Mesothelial cell of epicardium (in vitro differentiated cells): ENCODE results near the gene ENPP3. TPM values are rescaled to one million over a fixed set of nuclear protein-coding genes. Genes with fewer than 3 reads are reported as not detected.

Experiments
- DNase-seq, 2 experiments: peaks; one replicate each; pipeline ENCODE4 v3.0.0; 2021; ENCODE audit warnings: low spot score in 2 of 2; ENCODE audit not compliant: unreplicated experiment in 2 of 2
- H3K27ac Mint-ChIP-seq: 2 replicates; pipeline ENCODE4 v1.8.0; 2021; ENCODE audit warnings: mixed read lengths
- H3K27me3 Mint-ChIP-seq: 2 replicates; pipeline ENCODE4 v1.8.0; 2021; ENCODE audit warnings: low read depth, mixed read lengths
- H3K36me3 Mint-ChIP-seq: 2 replicates; pipeline ENCODE4 v1.8.0; 2021; ENCODE audit warnings: mixed read lengths
- H3K4me1 Mint-ChIP-seq: 2 replicates; pipeline ENCODE4 v1.8.0; 2021; ENCODE audit warnings: mixed read lengths
- H3K4me3 Mint-ChIP-seq: 2 replicates; pipeline ENCODE4 v1.8.0; 2021; ENCODE audit warnings: mild to moderate bottlenecking, moderate library complexity, mixed read lengths
- H3K9me3 Mint-ChIP-seq: 2 replicates; pipeline ENCODE4 v1.8.0; 2021; ENCODE audit warnings: mixed read lengths
- total RNA-seq: library from RNA; stranded (reverse); gene quantifications from 3 replicates; pipeline ENCODE4 v1.2.1, GENCODE V29; 2021
- TF ChIP-seq, protein P1 (sequence below): fragments of 200-600 bp; sonication (generic); IDR thresholded peaks from one replicate; pipeline ENCODE4 v1.5.0; 2021; ENCODE audit warnings: antibody characterized with exemption; ENCODE audit not compliant: unreplicated experiment

Gene ENPP3
- total RNA-seq, 1 donor from 2014 or later, result 0.89 TPM

DNA sequence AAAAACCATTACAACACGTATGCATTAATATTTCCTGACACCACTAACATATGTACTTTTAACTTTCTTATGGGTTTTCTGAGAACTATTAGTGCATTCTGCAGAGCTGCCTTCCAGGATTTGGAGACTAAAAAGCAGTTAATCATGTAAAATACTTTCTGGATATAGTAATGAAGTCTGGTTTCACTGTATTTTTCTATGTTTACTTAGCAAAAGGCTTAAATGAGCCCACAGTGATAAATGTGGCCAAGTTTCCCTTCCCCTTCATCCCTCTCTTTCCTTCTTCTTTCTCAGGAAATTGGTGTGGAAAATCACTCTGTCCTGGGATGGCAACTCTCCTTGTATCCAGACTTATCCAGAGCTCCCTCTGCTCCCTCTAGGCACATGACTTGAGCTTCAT, 141.1 kb downstream of the ENPP3 start:
- TF ChIP-seq, protein P1, sequence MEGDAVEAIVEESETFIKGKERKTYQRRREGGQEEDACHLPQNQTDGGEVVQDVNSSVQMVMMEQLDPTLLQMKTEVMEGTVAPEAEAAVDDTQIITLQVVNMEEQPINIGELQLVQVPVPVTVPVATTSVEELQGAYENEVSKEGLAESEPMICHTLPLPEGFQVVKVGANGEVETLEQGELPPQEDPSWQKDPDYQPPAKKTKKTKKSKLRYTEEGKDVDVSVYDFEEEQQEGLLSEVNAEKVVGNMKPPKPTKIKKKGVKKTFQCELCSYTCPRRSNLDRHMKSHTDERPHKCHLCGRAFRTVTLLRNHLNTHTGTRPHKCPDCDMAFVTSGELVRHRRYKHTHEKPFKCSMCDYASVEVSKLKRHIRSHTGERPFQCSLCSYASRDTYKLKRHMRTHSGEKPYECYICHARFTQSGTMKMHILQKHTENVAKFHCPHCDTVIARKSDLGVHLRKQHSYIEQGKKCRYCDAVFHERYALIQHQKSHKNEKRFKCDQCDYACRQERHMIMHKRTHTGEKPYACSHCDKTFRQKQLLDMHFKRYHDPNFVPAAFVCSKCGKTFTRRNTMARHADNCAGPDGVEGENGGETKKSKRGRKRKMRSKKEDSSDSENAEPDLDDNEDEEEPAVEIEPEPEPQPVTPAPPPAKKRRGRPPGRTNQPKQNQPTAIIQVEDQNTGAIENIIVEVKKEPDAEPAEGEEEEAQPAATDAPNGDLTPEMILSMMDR, result no peak
- Mint-ChIP-seq H3K4me1 (peaks cover 6% of the 10 kb centered on the region), H3K36me3 (no peaks in the 10 kb centered on the region), H3K9me3 (no peaks in the 10 kb centered on the region), H3K4me3 (no peak overlapping the region), H3K27me3 (no peaks in the 10 kb centered on the region), H3K27ac (peak overlapping the region; percentile 11)
- no peak for DNase-seq

DNA sequence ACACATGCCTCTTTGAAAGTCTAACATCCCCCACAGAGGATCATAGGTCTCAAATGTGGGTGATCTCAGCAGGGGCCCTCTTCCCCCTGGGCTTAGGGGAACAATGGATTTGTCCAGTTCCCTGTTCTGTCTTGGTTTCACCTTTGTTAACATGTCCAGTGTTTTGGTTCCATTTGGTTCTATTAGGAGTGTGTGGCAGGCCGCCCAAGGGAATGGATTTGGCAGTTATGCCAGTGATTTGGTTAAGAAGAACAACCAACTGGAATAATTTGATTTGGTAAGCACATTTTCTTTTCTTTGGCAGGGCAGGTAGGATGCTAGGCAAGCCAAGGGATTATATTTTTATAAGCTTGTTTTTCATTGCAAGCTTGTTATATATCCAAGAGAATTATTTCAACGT, 142.2 kb downstream of the ENPP3 start:
- TF ChIP-seq, protein P1, result no peak
- Mint-ChIP-seq H3K4me1 (peaks cover 6% of the 10 kb centered on the region), H3K27me3 (peaks cover 2% of the 10 kb centered on the region), H3K4me3 (no peak overlapping the region), H3K36me3 (no peaks in the 10 kb centered on the region), H3K27ac (no peak overlapping the region), H3K9me3 (no peaks in the 10 kb centered on the region)
- no peak for DNase-seq

GRCh38 chr6:131780600-131780999, 143.5 kb downstream of the ENPP3 start:
- no peaks in the 10 kb centered on the region for H3K36me3 Mint-ChIP-seq
- TF ChIP-seq, protein P1, result no peak
- H3K9me3 Mint-ChIP-seq, result no peaks in the 10 kb centered on the region
- no peak overlapping the region for H3K27ac Mint-ChIP-seq
- no peak for DNase-seq
- no peak overlapping the region for H3K4me3 Mint-ChIP-seq
- H3K4me1 Mint-ChIP-seq, result peaks cover 6% of the 10 kb centered on the region
- peaks cover 2% of the 10 kb centered on the region for H3K27me3 Mint-ChIP-seq

- H3K27me3 Mint-ChIP-seq, result peaks cover 2% of the 10 kb centered on the region
- H3K4me3 Mint-ChIP-seq, result no peak overlapping the region
- no peaks in the 10 kb centered on the region for H3K9me3 Mint-ChIP-seq
- no peak for DNase-seq
- H3K27ac Mint-ChIP-seq, result no peak overlapping the region
- peaks cover 6% of the 10 kb centered on the region for H3K4me1 Mint-ChIP-seq
- no peaks in the 10 kb centered on the region for H3K36me3 Mint-ChIP-seq
- TF ChIP-seq, protein P1, result no peak
Measured at GRCh38 chr6:131781687-131782086, 144.6 kb downstream of the ENPP3 start.

DNA sequence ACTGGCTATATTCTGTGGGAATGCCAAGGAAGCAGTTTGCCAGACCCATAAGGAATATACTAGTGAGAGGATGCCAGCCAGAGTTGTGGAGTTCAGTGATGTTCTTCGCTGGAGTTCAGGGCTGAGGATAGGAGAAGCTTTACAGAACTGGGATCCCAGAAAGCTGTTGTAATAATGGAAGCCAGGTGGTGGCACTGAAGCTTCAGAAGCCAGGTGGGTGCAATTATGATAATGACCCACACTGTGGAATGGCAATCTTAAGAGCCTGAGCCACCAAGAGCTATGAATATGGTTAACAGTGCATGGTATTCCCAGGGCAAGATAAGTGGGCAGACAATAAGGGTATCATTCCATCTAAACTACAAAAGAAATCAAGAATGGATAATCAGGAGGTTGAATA, 145.7 kb downstream of the ENPP3 start:
- no peaks in the 10 kb centered on the region for H3K36me3 Mint-ChIP-seq
- H3K4me3 Mint-ChIP-seq, result no peak overlapping the region
- peaks cover 6% of the 10 kb centered on the region for H3K4me1 Mint-ChIP-seq
- DNase-seq, result no peak
- no peak overlapping the region for H3K27ac Mint-ChIP-seq
- no peaks in the 10 kb centered on the region for H3K9me3 Mint-ChIP-seq
- H3K27me3 Mint-ChIP-seq, result peaks cover 2% of the 10 kb centered on the region
- TF ChIP-seq, protein P1, result no peak

GRCh38 chr6:131784561-131784960, 147.5 kb downstream of the ENPP3 start:
- Mint-ChIP-seq H3K36me3 (no peaks in the 10 kb centered on the region), H3K4me1 (peaks cover 7% of the 10 kb centered on the region), H3K4me3 (no peak overlapping the region), H3K27me3 (peaks cover 2% of the 10 kb centered on the region), H3K9me3 (no peaks in the 10 kb centered on the region), H3K27ac (no peak overlapping the region)
- TF ChIP-seq, protein P1, result no peak
- no peak for DNase-seq
